Hematopoietic multipotent progenitor cell treated with erythropoietin and hydrocortisone succinate and interleukin-3 and kit ligand, for 4 days (in vitro differentiated cells): ENCODE measurements around the gene FLACC1.

Experiments
- DNase-seq: peaks from one replicate; pipeline ENCODE4 v3.0.0-alpha.2; 2015

FLACC1 gene

DNA sequence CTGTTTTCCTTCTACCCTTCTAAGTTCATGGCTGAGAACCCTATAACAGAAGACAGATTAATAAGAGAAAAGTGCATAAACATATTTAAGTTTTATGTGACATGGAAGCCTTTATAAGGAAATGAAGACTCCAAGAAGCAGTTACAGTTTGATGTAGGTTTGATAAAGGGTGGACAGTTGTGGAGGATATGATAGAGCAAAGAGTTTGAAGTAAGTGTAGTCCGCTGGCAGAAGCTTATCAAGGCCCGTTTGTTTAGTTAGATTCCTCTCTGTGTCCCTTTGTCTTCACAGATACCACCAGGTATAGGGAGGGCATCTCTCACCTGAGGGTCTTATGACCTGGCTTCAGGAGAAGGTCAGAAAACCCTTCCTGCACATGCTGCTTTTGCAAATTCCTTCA is 107.3 kb downstream of the FLACC1 start:
- DNase-seq, result peak; percentile 35

DNA sequence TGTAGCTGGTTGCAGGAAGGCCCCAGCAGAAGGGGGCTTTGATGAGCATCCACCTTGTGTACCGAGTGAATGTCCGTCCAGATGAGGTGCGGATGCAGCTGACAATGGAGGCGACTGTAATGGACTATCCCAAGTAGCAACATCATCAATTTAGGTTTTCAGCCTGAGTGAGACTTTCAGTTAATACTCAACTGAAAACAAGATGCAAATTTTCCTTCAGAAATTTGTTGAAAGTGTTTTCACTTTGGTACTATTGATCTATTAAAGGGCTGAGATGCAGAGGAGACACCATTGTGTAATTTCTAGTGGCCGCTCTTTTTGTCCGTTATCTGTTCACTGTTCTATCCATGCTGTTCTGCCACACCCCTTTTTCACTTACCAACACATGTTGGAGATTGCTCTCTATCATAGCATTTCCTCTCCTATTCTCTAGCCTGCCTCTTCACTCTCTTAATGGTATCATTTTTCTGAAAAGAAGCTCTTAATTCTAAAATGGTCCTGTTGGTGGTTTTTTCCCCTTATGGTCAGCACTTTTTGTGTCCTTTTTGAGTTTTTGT is 108.8 kb downstream of the FLACC1 start:
- DNase-seq, result peak; percentile 80

DNA sequence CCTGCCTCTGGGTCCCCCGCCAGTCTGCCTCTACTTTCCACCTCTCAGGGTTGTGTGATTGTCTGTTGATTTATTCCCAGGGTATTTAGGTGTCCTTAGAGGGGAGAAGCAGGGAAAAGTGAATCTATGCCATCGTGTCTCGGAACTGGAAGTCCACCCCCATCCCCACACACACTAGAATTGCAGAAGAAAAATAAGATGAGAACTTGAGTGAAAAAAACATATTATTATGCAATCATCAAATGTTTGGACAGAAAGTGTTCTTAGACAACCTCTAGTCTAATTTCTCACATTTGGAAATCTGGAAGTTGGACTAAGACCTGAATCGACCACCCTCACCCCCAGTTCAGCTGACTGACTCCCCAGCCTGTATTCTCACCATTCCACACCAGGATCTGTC is 110.9 kb downstream of the FLACC1 start:
- no peak for DNase-seq

DNA sequence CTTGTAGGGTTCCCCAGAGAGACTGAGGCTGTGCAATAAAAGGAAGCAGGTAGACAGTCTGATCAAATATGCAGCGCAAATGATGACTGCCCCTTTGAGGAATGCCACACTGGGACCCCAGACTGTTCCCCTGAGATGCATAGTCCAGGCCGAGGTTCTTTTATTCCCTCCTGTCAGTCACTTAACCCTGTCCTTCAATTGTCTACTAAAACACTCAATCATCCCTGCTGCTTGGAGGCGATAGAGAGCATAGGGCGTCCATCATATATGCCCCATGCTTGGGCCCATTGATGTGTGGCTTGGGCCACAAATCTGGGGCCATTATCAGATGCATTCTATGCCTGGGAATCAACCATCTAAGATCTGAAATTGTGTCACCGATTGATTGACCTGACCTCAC is 112.3 kb downstream of the FLACC1 start:
- no peak for DNase-seq

DNA sequence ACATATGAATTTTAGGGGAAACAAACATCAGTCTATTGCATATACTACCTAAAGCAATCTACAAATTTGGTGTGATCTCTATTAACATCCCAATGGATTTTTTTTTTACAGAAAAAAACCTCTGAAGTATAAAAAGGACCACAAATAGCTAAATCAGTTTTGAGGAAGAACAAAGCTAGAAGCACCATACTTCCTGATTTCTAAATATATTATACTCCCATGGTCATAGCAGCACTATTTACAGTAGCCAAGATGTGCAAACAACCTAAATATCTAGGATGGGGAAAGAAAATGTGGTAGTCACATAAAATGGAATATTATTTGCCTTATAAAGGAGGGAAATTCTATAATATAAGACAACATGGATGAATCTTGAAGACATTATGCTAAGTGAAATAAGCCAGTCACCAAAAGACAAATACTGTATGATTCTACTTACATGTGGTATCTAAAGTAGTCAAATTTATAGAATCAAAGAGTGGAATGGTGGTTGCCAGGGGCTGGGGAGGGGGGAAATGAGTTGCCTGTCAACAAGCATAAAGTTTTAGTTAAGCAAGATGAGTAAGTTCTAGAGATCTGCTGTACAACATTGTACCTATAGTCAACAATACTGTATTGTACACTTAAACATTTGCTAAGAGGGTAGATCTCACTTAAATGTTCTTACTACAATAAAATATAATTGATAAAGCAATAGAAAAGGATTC is 114.4 kb downstream of the FLACC1 start:
- no peak for DNase-seq

DNA sequence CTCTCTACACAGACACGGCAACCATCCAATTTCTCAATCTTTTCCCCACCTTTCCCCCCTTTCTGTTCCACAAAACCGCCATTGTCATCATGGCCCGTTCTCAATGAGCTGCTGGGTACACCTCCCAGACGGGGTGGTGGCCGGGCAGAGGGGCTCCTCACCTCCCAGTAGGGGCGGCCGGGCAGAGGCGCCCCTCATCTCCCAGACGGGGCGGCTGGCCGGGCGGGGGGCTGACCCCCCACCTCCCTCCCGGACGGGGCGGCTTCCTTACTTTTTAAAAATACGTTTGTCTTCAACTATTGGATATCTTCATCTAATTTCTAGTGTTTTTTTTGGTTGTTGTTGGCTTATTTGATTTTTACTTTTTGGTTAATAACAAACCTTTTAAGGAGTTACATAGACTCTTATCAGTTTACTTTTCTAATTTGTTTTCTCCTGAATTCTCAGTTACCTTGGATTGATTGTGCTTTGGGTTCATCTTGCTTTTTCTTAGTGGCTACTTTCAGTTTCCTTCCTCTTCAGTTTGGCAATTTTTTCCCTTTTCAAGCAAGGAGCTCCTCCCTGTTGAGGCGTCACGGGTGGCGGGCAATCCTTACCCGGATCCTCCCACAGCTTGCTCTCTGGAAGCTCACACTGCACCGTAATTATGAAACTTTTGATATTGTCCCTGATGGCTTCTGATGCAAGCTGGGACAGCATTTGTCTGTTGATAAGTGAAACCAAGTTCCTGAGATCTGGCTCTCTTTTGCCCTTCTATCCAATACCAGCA is 117.8 kb downstream of the FLACC1 start:
- DNase-seq, result peak; percentile 63
